K562 (cell line): ENCODE results near the gene MSN. TPM values are rescaled to one million over a fixed set of nuclear protein-coding genes. Genes with fewer than 3 reads are reported as not detected.

ENCODE experiments used
- ATAC-seq: fragments of 200-7000 bp; cut with Tn5 transposase; 3 replicates; pipeline ENCODE4 v1.9.1; 2020; ENCODE audit warnings: moderate library complexity
- BruUV-seq: library from RNA; stranded (reverse); fragments of 400-500 nt; replicated peaks from 2 replicates; lab custom pipeline; 2021; lab: Mats Ljungman, UMichigan
- CTCF ChIA-PET: fragments of 300-600 bp; formaldehyde crosslinking; extraction: SDS; loops from one replicate; lab custom pipeline; 2021; ENCODE audit warnings: low intra/inter-chr PET ratio; lab: Yijun Ruan, JAX
- POLR2A ChIA-PET: fragments of 300-600, 350-650 bp; sonication (Branson Sonifier 250); formaldehyde crosslinking; extraction: SDS; loops from one replicate; lab custom pipeline; 2021; ENCODE audit warnings: antibody characterized with exemption, inconsistent platforms; lab: Yijun Ruan, JAX
- DNase-seq, 4 experiments: peaks; one replicate each; pipeline versions ENCODE4 v3.0.0 to v3.0.0-alpha.2; 2011 to 2018; ENCODE audit warnings: low spot score in 3 of 4, mixed read lengths in 3 of 4; ENCODE audit errors: extremely low read depth in 1 of 4
- FAIRE-seq: peaks from 2 replicates; lab custom pipeline; 2011; peaks lifted over from hg19 to GRCh38; lab: Jason Lieb, UNC
- H2AFZ ChIP-seq: 2 replicates; pipeline ENCODE4 v1.6.0; 2011; ENCODE audit warnings: low read depth, low read length, control low read depth, inconsistent platforms
- H3K27ac ChIP-seq: fragments of 200-600 bp; 3 replicates; pipeline ENCODE4 v1.8.0; 2011; ENCODE audit warnings: low read depth, mild to moderate bottlenecking, control low read depth, inconsistent platforms, low read length, moderate library complexity, mixed read lengths; ENCODE audit errors: extremely low read depth
- H3K27me3 ChIP-seq, 2 experiments: fragments of 300-600 bp in 1 of 2; 2 replicates in 1 of 2; 3 replicates in 1 of 2; pipeline versions ENCODE4 v1.6.0 to v1.8.0; 2011; ENCODE audit warnings: inconsistent platforms in 2 of 2, low read length in 2 of 2, mild to moderate bottlenecking in 1 of 2, mixed read lengths in 1 of 2, moderate library complexity in 1 of 2; ENCODE audit not compliant: control insufficient read depth in 2 of 2, insufficient read depth in 2 of 2
- H3K36me3 ChIP-seq: fragments of 300-600 bp; 3 replicates; pipeline ENCODE4 v1.8.0; 2011; ENCODE audit warnings: mild to moderate bottlenecking, low read length, inconsistent platforms; ENCODE audit not compliant: control insufficient read depth, insufficient read depth
- H3K4me1 ChIP-seq, 2 experiments: fragments of 200-600 bp in 1 of 2; replicated peaks in 1 of 2; 2 replicates in 1 of 2; 3 replicates in 1 of 2; pipeline versions ENCODE4 v1.5.1 to v1.8.0; 2011; ENCODE audit warnings: inconsistent platforms in 2 of 2, low read length in 2 of 2, mild to moderate bottlenecking in 1 of 2, mixed read lengths in 1 of 2, moderate library complexity in 1 of 2; ENCODE audit not compliant: control insufficient read depth in 2 of 2, insufficient read depth in 2 of 2
- H3K4me2 ChIP-seq: 2 replicates; pipeline ENCODE4 v1.6.1; 2011; ENCODE audit warnings: low read length, control low read depth, inconsistent platforms, mixed read lengths; ENCODE audit not compliant: insufficient read depth
- H3K4me3 ChIP-seq: fragments of 200-600 bp; sonication (generic), shearing (Covaris generic); 2 replicates; pipeline ENCODE4 v1.5.1; 2016; ENCODE audit warnings: control low read depth, inconsistent platforms
- H3K79me2 ChIP-seq: fragments of 200-600 bp; 3 replicates; pipeline ENCODE4 v1.8.0; 2011; ENCODE audit warnings: low read length, inconsistent platforms; ENCODE audit not compliant: control insufficient read depth, insufficient read depth
- H3K9ac ChIP-seq, 2 experiments: 2 replicates each; pipeline versions ENCODE4 v1.6.0 to v1.6.1; 2011; ENCODE audit warnings: low read depth in 2 of 2, low read length in 2 of 2, control low read depth in 1 of 2, inconsistent platforms in 1 of 2, mild to moderate bottlenecking in 1 of 2, mixed read lengths in 1 of 2; ENCODE audit not compliant: insufficient read depth in 1 of 2
- H3K9me1 ChIP-seq: one replicate; pipeline ENCODE4 v1.6.0; 2011; ENCODE audit warnings: inconsistent platforms, mild to moderate bottlenecking, low read length, moderate library complexity; ENCODE audit not compliant: control insufficient read depth, insufficient read depth
- H3K9me3 ChIP-seq: replicated peaks from 2 replicates; pipeline ENCODE4 v1.5.1; 2011; ENCODE audit warnings: low read depth, low read length, inconsistent platforms; ENCODE audit not compliant: control insufficient read depth, insufficient read depth
- H4K20me1 ChIP-seq: replicated peaks from 2 replicates; pipeline ENCODE4 v1.6.1; 2011; ENCODE audit warnings: low read length, inconsistent platforms, mixed read lengths; ENCODE audit not compliant: control insufficient read depth, insufficient read depth
- PTTG1 ChIP-seq: fragments of 450-650 bp; IDR thresholded peaks from 2 replicates; pipeline ENCODE4 v1.6.1; 2016; ENCODE audit warnings: low read depth, mild to moderate bottlenecking, missing genetic modification characterization, missing compliant biosample characterization
- PYGO2 ChIP-seq: fragments of 450-650 bp; IDR thresholded peaks from 2 replicates; pipeline ENCODE4 v1.6.1; 2016; ENCODE audit warnings: mild to moderate bottlenecking, missing genetic modification characterization, moderate library complexity, missing compliant biosample characterization
- RBM22 ChIP-seq: fragments of 200-400 bp; formaldehyde crosslinking; IDR thresholded peaks from 2 replicates; pipeline ENCODE4 v1.6.1; 2018; ENCODE audit warnings: low read length, low read depth; ENCODE audit not compliant: poor library complexity, severe bottlenecking
- SUPT5H ChIP-seq: fragments of 450-650 bp; IDR thresholded peaks from 2 replicates; pipeline ENCODE4 v1.6.1; 2016
- ZNF12 ChIP-seq: sonication (generic); formaldehyde crosslinking; IDR thresholded peaks from 2 replicates; pipeline ENCODE4 v1.4.0; 2020; ENCODE audit warnings: mild to moderate bottlenecking, missing genetic modification reagents
- ZNF133 ChIP-seq: fragments of 250-450 bp; sonication (Bioruptor Pico); IDR thresholded peaks from 2 replicates; pipeline ENCODE4 v1.4.0; 2020; ENCODE audit warnings: mild to moderate bottlenecking
- WGBS: fragments of 100-300 bp; shearing (Covaris generic); methylation state at CpG from one replicate; pipeline ENCODE4 v1.1.6; 2016; ENCODE audit warnings: low coverage, mixed read lengths; ENCODE audit not compliant: insufficient coverage; ENCODE audit errors: missing lambda C conversion rate; 5-methylcytosine and 5-hydroxymethylcytosine counted together
- in situ Hi-C: fragments of 300-500 bp; cut with MboI; formaldehyde crosslinking; loops from 4 replicates; pipeline ENCODE4 v1.15.0; 2018; ENCODE audit warnings: inconsistent platforms, mixed read lengths
- intact Hi-C: fragments of 100-400 bp; cut with micrococcal nuclease; formaldehyde crosslinking; loops from 2 replicates; pipeline ENCODE4 v1.14.2; 2022
- polyA plus RNA-seq, 8 experiments: library from polyadenylated mRNA; depleted of rRNA in 4 of 8; stranded (reverse) in 5 of 8; unstranded in 3 of 8; fragments of >200 nt; fragmentation: Nextera tagmentation in 2 of 8; fragmentation: Illumina TruSeq in 1 of 8; extraction: Ambion mirVana in 2 of 8; extraction: Trizol in 1 of 8; gene quantifications; 2 replicates each; pipeline versions ENCODE4 v1.2.1 to v1.2.3, GENCODE V29; 2011 to 2014; ENCODE audit warnings: inconsistent platforms in 1 of 8, missing spikeins in 1 of 8
- total RNA-seq, 7 experiments: library from RNA; depleted of rRNA in 6 of 7; stranded (reverse); fragments of >200 nt in 6 of 7; fragmentation: Illumina TruSeq in 2 of 7; extraction: Trizol in 2 of 7; gene quantifications; 2 replicates each; pipeline versions ENCODE4 v1.2.1 to v1.2.3, GENCODE V29; 2011 to 2021; ENCODE audit warnings: low replicate concordance in 1 of 7
- TF ChIP-seq, protein P1 (sequence below): sonication (generic); formaldehyde crosslinking; IDR thresholded peaks from 2 replicates; pipeline ENCODE4 v1.8.0; 2022; ENCODE audit warnings: mild to moderate bottlenecking, missing genetic modification reagents
- TF ChIP-seq, protein P2 (sequence below): fragments of 200-600 bp; sonication (generic); IDR thresholded peaks from one replicate; pipeline ENCODE4 v1.6.1; 2012; ENCODE audit warnings: mild to moderate bottlenecking, low read depth, low read length, inconsistent platforms

The MSN gene
- total and polyA plus RNA-seq, 9 of the 15 experiments (the other 6 are each of a cell fraction or from before 2014, with no cell fraction given) = 128 to 486 (median 237) TPM

DNA sequence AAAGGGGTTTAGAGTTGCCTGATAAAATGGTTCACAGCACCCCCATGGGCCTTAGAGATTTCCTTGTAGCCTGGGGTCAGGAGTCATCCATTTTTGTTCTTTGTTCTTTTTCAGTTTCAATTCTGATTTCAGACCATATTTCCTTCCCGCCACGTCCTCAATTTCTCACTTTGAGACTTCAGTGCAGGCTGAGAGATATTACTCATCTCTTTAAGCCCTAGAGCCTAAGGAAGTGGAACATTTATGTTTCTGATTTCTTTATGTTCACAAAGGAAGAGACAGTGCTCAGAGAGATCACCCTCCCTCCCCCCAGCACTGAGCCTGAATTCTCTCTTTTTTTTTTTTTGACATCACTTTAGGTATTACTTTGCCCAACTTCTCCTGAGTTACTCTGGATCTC is 56.3 kb downstream of the MSN start:
- DNase-seq (no peak), ATAC-seq (no peak), FAIRE-seq (no peak)
- peaks cover 0 to 3% of the 10 kb centered on the region in 2 experiments; a peak in 2 of 5 replicates for H3K4me1 ChIP-seq
- intact Hi-C loops = loop anchor here (5.0 kb wide), 1 partner anchor 126 kb away; no protein-coding TSS in a partner anchor
- in situ Hi-C loops = no loop called here
- H2AFZ ChIP-seq = no peak overlapping the region
- no peak overlapping the region for H3K4me3 ChIP-seq
- H3K36me3 ChIP-seq = peaks cover 88% of the 10 kb centered on the region
- no peaks in the 10 kb centered on the region; the same call in 1 of the 2 replicates for H4K20me1 ChIP-seq
- ChIA-PET CTCF (no interaction called here), POLR2A (interaction anchor here (1.6 kb wide), 1 partner anchor 14 kb away, joined by 9 read pairs; no protein-coding TSS in a partner anchor)
- H3K27ac ChIP-seq = no peak overlapping the region
- H3K79me2 ChIP-seq = peaks cover 69% of the 10 kb centered on the region
- no peaks in the 10 kb centered on the region for H3K27me3 ChIP-seq
- no peak overlapping the region for H3K4me2 ChIP-seq
- no peak overlapping the region for H3K9ac ChIP-seq
- H3K9me1 ChIP-seq = no peaks in the 10 kb centered on the region
- no TSS peak for BruUV-seq
- 92% methylated on average over 2 of the region's 2 CpGs for WGBS
- no peaks in the 10 kb centered on the region for H3K9me3 ChIP-seq
- TF ChIP-seq RBM22 (no peak), ZNF12 (CRISPR knock-in tag) (no peak), PYGO2 (tag) (no peak), ZNF133 (CRISPR knock-in tag) (no peak), PTTG1 (tag) (no peak), SUPT5H (no peak)
- TF ChIP-seq, protein P1, sequence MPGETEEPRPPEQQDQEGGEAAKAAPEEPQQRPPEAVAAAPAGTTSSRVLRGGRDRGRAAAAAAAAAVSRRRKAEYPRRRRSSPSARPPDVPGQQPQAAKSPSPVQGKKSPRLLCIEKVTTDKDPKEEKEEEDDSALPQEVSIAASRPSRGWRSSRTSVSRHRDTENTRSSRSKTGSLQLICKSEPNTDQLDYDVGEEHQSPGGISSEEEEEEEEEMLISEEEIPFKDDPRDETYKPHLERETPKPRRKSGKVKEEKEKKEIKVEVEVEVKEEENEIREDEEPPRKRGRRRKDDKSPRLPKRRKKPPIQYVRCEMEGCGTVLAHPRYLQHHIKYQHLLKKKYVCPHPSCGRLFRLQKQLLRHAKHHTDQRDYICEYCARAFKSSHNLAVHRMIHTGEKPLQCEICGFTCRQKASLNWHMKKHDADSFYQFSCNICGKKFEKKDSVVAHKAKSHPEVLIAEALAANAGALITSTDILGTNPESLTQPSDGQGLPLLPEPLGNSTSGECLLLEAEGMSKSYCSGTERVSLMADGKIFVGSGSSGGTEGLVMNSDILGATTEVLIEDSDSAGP (CRISPR knock-in tag) = no peak
- TF ChIP-seq, protein P2, sequence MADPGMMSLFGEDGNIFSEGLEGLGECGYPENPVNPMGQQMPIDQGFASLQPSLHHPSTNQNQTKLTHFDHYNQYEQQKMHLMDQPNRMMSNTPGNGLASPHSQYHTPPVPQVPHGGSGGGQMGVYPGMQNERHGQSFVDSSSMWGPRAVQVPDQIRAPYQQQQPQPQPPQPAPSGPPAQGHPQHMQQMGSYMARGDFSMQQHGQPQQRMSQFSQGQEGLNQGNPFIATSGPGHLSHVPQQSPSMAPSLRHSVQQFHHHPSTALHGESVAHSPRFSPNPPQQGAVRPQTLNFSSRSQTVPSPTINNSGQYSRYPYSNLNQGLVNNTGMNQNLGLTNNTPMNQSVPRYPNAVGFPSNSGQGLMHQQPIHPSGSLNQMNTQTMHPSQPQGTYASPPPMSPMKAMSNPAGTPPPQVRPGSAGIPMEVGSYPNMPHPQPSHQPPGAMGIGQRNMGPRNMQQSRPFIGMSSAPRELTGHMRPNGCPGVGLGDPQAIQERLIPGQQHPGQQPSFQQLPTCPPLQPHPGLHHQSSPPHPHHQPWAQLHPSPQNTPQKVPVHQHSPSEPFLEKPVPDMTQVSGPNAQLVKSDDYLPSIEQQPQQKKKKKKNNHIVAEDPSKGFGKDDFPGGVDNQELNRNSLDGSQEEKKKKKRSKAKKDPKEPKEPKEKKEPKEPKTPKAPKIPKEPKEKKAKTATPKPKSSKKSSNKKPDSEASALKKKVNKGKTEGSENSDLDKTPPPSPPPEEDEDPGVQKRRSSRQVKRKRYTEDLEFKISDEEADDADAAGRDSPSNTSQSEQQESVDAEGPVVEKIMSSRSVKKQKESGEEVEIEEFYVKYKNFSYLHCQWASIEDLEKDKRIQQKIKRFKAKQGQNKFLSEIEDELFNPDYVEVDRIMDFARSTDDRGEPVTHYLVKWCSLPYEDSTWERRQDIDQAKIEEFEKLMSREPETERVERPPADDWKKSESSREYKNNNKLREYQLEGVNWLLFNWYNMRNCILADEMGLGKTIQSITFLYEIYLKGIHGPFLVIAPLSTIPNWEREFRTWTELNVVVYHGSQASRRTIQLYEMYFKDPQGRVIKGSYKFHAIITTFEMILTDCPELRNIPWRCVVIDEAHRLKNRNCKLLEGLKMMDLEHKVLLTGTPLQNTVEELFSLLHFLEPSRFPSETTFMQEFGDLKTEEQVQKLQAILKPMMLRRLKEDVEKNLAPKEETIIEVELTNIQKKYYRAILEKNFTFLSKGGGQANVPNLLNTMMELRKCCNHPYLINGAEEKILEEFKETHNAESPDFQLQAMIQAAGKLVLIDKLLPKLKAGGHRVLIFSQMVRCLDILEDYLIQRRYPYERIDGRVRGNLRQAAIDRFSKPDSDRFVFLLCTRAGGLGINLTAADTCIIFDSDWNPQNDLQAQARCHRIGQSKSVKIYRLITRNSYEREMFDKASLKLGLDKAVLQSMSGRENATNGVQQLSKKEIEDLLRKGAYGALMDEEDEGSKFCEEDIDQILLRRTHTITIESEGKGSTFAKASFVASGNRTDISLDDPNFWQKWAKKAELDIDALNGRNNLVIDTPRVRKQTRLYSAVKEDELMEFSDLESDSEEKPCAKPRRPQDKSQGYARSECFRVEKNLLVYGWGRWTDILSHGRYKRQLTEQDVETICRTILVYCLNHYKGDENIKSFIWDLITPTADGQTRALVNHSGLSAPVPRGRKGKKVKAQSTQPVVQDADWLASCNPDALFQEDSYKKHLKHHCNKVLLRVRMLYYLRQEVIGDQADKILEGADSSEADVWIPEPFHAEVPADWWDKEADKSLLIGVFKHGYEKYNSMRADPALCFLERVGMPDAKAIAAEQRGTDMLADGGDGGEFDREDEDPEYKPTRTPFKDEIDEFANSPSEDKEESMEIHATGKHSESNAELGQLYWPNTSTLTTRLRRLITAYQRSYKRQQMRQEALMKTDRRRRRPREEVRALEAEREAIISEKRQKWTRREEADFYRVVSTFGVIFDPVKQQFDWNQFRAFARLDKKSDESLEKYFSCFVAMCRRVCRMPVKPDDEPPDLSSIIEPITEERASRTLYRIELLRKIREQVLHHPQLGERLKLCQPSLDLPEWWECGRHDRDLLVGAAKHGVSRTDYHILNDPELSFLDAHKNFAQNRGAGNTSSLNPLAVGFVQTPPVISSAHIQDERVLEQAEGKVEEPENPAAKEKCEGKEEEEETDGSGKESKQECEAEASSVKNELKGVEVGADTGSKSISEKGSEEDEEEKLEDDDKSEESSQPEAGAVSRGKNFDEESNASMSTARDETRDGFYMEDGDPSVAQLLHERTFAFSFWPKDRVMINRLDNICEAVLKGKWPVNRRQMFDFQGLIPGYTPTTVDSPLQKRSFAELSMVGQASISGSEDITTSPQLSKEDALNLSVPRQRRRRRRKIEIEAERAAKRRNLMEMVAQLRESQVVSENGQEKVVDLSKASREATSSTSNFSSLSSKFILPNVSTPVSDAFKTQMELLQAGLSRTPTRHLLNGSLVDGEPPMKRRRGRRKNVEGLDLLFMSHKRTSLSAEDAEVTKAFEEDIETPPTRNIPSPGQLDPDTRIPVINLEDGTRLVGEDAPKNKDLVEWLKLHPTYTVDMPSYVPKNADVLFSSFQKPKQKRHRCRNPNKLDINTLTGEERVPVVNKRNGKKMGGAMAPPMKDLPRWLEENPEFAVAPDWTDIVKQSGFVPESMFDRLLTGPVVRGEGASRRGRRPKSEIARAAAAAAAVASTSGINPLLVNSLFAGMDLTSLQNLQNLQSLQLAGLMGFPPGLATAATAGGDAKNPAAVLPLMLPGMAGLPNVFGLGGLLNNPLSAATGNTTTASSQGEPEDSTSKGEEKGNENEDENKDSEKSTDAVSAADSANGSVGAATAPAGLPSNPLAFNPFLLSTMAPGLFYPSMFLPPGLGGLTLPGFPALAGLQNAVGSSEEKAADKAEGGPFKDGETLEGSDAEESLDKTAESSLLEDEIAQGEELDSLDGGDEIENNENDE = no peak
